IMR-90 (cell line): ENCODE measurements around the gene PARP16. TPM values are rescaled to one million over a fixed set of nuclear protein-coding genes. Genes with fewer than 3 reads are reported as not detected.
"Not testable (repeated sequence)": the region's sequence is repeated elsewhere in the genome, so short reads cannot be mapped to it uniquely, and the experiment has no call there.

ENCODE experiments used
- ATAC-seq: fragments of 200-7000 bp; cut with Tn5 transposase; 2 replicates; pipeline ENCODE4 v1.9.1; 2020; ENCODE audit warnings: low read depth, mild to moderate bottlenecking, moderate library complexity
- BruUV-seq: library from RNA; stranded (reverse); fragments of 400-500 nt; replicated peaks from 2 replicates; lab custom pipeline; 2021; lab: Mats Ljungman, UMichigan
- CTCF ChIA-PET: fragments of 300-600 bp; formaldehyde crosslinking; extraction: SDS; loops from one replicate; lab custom pipeline; 2021; ENCODE audit warnings: antibody characterized with exemption; lab: Yijun Ruan, JAX
- POLR2A ChIA-PET: fragments of 300-600 bp; sonication (Branson Sonifier 250); formaldehyde crosslinking; loops from one replicate; lab custom pipeline; 2022; ENCODE audit warnings: antibody characterized with exemption; ENCODE audit not compliant: unreplicated experiment; lab: Charles Lee
- DNase-seq: peaks from one replicate; pipeline ENCODE4 v3.0.0; 2013
- H2AFZ ChIP-seq: replicated peaks from 2 replicates; pipeline ENCODE3; 2013; ENCODE audit warnings: low read length, mild to moderate bottlenecking; ENCODE audit not compliant: poor library complexity
- H2AK5ac ChIP-seq: 2 replicates; pipeline ENCODE4 v1.6.1; 2013; ENCODE audit warnings: low read depth, low read length, inconsistent platforms
- H2AK9ac ChIP-seq: replicated peaks from 2 replicates; pipeline ENCODE3; 2013; ENCODE audit warnings: mild to moderate bottlenecking, low read depth, low read length, moderate library complexity; ENCODE audit not compliant: poor library complexity
- H2BK120ac ChIP-seq: 2 replicates; pipeline ENCODE4 v1.6.1; 2013; ENCODE audit warnings: low read depth, low read length, inconsistent platforms
- H2BK15ac ChIP-seq: 3 replicates; pipeline ENCODE4 v1.6.1; 2013; ENCODE audit warnings: low read depth, low read length, inconsistent platforms
- H2BK20ac ChIP-seq: 2 replicates; pipeline ENCODE4 v1.6.1; 2013; ENCODE audit warnings: low read depth, mild to moderate bottlenecking, inconsistent platforms, low read length, moderate library complexity
- H2BK5ac ChIP-seq: 2 replicates; pipeline ENCODE4 v1.6.1; 2013; ENCODE audit warnings: mild to moderate bottlenecking, low read depth, low read length, inconsistent platforms; ENCODE audit not compliant: poor library complexity, severe bottlenecking
- H3K14ac ChIP-seq: replicated peaks from 2 replicates; pipeline ENCODE4 v1.6.1; 2013; ENCODE audit warnings: low read depth, low read length, inconsistent platforms
- H3K18ac ChIP-seq: 2 replicates; pipeline ENCODE4 v1.6.1; 2013; ENCODE audit warnings: low read depth, low read length, control low read depth
- H3K23ac ChIP-seq: 2 replicates; pipeline ENCODE4 v1.6.1; 2013; ENCODE audit warnings: low read depth, low read length, inconsistent platforms
- H3K27ac ChIP-seq: 2 replicates; pipeline ENCODE4 v1.5.1; 2013; ENCODE audit warnings: mild to moderate bottlenecking, control low read depth, low read length; ENCODE audit not compliant: insufficient read depth
- H3K27me3 ChIP-seq: 2 replicates; pipeline ENCODE4 v1.6.1; 2013; ENCODE audit warnings: low read length; ENCODE audit not compliant: control insufficient read depth, insufficient read depth
- H3K36me3 ChIP-seq: 2 replicates; pipeline ENCODE4 v1.6.1; 2013; ENCODE audit warnings: low read length, mixed read lengths; ENCODE audit not compliant: control insufficient read depth, insufficient read depth
- H3K4ac ChIP-seq: 2 replicates; pipeline ENCODE4 v1.6.1; 2013; ENCODE audit warnings: low read depth, low read length, inconsistent platforms
- H3K4me1 ChIP-seq: 2 replicates; pipeline ENCODE4 v1.6.1; 2013; ENCODE audit warnings: low read length, mixed read lengths; ENCODE audit not compliant: control insufficient read depth, insufficient read depth
- H3K4me2 ChIP-seq: 2 replicates; pipeline ENCODE4 v1.6.1; 2013; ENCODE audit warnings: low read depth, mild to moderate bottlenecking, control low read depth, low read length, moderate library complexity
- H3K4me3 ChIP-seq: 2 replicates; pipeline ENCODE4 v1.5.1; 2013; ENCODE audit warnings: low read depth, mild to moderate bottlenecking, control low read depth, low read length, moderate library complexity; ENCODE audit not compliant: insufficient read depth
- H3K56ac ChIP-seq: 2 replicates; pipeline ENCODE4 v1.6.1; 2013; ENCODE audit warnings: low read length, inconsistent platforms; ENCODE audit not compliant: insufficient read depth; ENCODE audit errors: extremely low read depth
- H3K79me1 ChIP-seq, 2 experiments: 2 replicates each; pipeline ENCODE4 v1.6.1; 2013; ENCODE audit warnings: low read length in 2 of 2, inconsistent platforms in 1 of 2, low read depth in 1 of 2
- H3K9ac ChIP-seq: 2 replicates; pipeline ENCODE4 v1.6.1; 2013; ENCODE audit warnings: low read depth, low read length, control low read depth
- H3K9me1 ChIP-seq: 2 replicates; pipeline ENCODE4 v1.6.1; 2013; ENCODE audit warnings: low read length, inconsistent platforms; ENCODE audit not compliant: insufficient read depth
- H3K9me3 ChIP-seq: 2 replicates; pipeline ENCODE4 v1.6.1; 2013; ENCODE audit warnings: low read length; ENCODE audit not compliant: control insufficient read depth, insufficient read depth
- H4K20me1 ChIP-seq: 2 replicates; pipeline ENCODE4 v1.6.1; 2013; ENCODE audit warnings: low read length, inconsistent platforms; ENCODE audit not compliant: insufficient read depth
- H4K5ac ChIP-seq: 2 replicates; pipeline ENCODE4 v1.6.1; 2013; ENCODE audit warnings: mild to moderate bottlenecking, low read depth, low read length, control low read depth
- H4K8ac ChIP-seq, 2 experiments: 2 replicates each; pipeline ENCODE4 v1.6.1; 2013; ENCODE audit warnings: low read depth in 2 of 2, low read length in 2 of 2, control low read depth in 1 of 2, inconsistent platforms in 1 of 2
- H4K91ac ChIP-seq: 2 replicates; pipeline ENCODE4 v1.6.1; 2013; ENCODE audit warnings: low read depth, low read length, inconsistent platforms; ENCODE audit not compliant: insufficient read depth
- RAD21 ChIP-seq: IDR thresholded peaks from 2 replicates; pipeline ENCODE4 v1.6.1; 2012; ENCODE audit warnings: low read length, improper control_type of control experiment
- SMC3 ChIP-seq: fragments of 150-350 bp; IDR thresholded peaks from 2 replicates; pipeline ENCODE4 v1.6.1; 2016; ENCODE audit warnings: low read depth, mild to moderate bottlenecking, antibody characterized with exemption, low read length, moderate library complexity
- WGBS, 2 experiments: methylation state at CpG; one replicate each; pipeline versions ENCODE4 v1.1.5 to v1.1.7; 2013; ENCODE audit warnings: missing lambda C conversion rate in 2 of 2; ENCODE audit not compliant: insufficient read length in 1 of 2; ENCODE audit errors: extremely low coverage in 2 of 2; 5-methylcytosine and 5-hydroxymethylcytosine counted together
- dilution Hi-C: fragments of 300-500 bp; cut with HindIII; formaldehyde crosslinking; loops from one replicate; pipeline ENCODE4 v1.14.3; 2018; ENCODE audit warnings: low sequenced_read_pairs; ENCODE audit not compliant: unreplicated experiment
- in situ Hi-C: fragments of 300-500 bp; cut with MboI; formaldehyde crosslinking; loops from 3 replicates; pipeline ENCODE4 v1.14.3; 2019; ENCODE audit warnings: low sequenced_read_pairs, inconsistent platforms, mixed read lengths
- intact Hi-C: fragments of 100-400 bp; cut with micrococcal nuclease; formaldehyde crosslinking; loops from 2 replicates; pipeline ENCODE4 v1.10.0; 2022
- polyA plus RNA-seq, 3 experiments: library from polyadenylated mRNA; depleted of rRNA; stranded (reverse); fragments of >200 nt; gene quantifications; 2 replicates each; pipeline ENCODE4 v1.2.3, GENCODE V29; 2012; ENCODE audit warnings: low replicate concordance in 1 of 3
- total RNA-seq: library from RNA; depleted of rRNA; stranded (reverse); fragments of >200 nt; gene quantifications from 2 replicates; pipeline ENCODE4 v1.2.3, GENCODE V29; 2012
- TF ChIP-seq, protein P1 (sequence below): conservative IDR thresholded peaks from 2 replicates; pipeline ENCODE4 v1.5.1; 2012; ENCODE audit warnings: mild to moderate bottlenecking, low read depth, low read length, improper control_type of control experiment

The PARP16 gene
- total and polyA plus RNA-seq, 2 of the 4 experiments (the other 2 are of a cell fraction) = 1.3 to 5.0 TPM

DNA sequence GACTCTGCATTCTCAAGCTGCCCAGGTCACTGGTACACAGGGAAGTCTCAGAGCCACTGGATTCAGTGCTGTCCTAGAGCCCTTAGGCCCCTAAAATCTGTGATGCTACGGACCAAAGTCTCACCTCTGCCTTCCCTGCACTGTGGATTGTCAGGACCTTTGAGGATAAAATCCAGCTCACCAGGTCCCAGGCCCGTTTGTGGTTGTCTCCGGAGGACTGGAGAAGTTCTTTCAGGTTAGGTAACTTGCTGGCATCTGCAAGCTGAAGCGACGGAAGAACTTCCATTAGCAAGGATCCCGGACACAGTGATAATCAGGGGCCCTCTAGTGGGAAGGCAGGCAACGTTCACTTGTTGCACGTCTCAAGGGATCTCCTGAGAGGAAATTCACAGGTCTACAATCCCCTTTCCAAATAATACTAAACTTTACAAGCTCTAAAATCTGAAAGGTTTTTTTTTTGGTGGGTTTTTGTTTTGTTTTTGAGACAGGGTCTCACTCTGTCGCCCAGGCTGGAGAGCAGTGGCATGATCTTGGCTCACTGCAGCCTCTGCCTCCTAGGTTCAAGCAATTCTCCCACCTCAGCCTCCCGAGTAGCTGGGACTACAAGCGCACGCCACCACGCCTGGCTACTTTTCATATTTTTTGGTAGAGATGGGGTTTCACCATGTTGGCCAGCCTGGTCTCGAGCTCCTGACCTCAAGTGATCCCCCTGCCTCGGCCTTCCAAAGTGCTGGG is 15.7 kb downstream of the PARP16 start:
- H2AFZ ChIP-seq, H2BK5ac ChIP-seq, H3K23ac ChIP-seq, POLR2A ChIA-PET, H2BK120ac ChIP-seq, H4K20me1 ChIP-seq, H3K36me3 ChIP-seq, H3K18ac ChIP-seq, H2BK15ac ChIP-seq, H2AK5ac ChIP-seq, H4K8ac ChIP-seq, H3K4me2 ChIP-seq, H3K56ac ChIP-seq, H4K5ac ChIP-seq, H3K9ac ChIP-seq, H3K79me1 ChIP-seq, H3K9me3 ChIP-seq, BruUV-seq, H3K4ac ChIP-seq, dilution Hi-C loops, H3K14ac ChIP-seq, H4K91ac ChIP-seq, H3K27ac ChIP-seq, H3K9me1 ChIP-seq, H3K27me3 ChIP-seq, H3K4me1 ChIP-seq, H2BK20ac ChIP-seq, H3K4me3 ChIP-seq, H2AK9ac ChIP-seq: not testable (repeated sequence)
- DNase-seq (peak; percentile 85), ATAC-seq (peak; percentile 99)
- in situ Hi-C loops = loop anchor here (10.0 kb wide), 1 partner anchor 236 kb away; no protein-coding TSS in a partner anchor
- CTCF ChIA-PET = interaction anchor here (0.6 to 2.2 kb wide), 12 partner anchors 9 to 900 kb away, joined by 3 to 13 read pairs (median 4); partner anchors contain the start of genes CLPX and PARP16
- intact Hi-C loops = loop anchor here (1.0 to 10.0 kb wide), 2 partner anchors 82 to 236 kb away; no protein-coding TSS in a partner anchor
- TF ChIP-seq RAD21 (peak; percentile 88), SMC3 (peak; percentile 91)
- TF ChIP-seq, protein P1, sequence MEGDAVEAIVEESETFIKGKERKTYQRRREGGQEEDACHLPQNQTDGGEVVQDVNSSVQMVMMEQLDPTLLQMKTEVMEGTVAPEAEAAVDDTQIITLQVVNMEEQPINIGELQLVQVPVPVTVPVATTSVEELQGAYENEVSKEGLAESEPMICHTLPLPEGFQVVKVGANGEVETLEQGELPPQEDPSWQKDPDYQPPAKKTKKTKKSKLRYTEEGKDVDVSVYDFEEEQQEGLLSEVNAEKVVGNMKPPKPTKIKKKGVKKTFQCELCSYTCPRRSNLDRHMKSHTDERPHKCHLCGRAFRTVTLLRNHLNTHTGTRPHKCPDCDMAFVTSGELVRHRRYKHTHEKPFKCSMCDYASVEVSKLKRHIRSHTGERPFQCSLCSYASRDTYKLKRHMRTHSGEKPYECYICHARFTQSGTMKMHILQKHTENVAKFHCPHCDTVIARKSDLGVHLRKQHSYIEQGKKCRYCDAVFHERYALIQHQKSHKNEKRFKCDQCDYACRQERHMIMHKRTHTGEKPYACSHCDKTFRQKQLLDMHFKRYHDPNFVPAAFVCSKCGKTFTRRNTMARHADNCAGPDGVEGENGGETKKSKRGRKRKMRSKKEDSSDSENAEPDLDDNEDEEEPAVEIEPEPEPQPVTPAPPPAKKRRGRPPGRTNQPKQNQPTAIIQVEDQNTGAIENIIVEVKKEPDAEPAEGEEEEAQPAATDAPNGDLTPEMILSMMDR = peak; percentile 87
- no CpG with 5 or more reads among the region's 15 CpGs for WGBS, 2 experiments
